ENCODE results near the gene LGSN.
"Not testable (repeated sequence)": the region's sequence is repeated elsewhere in the genome, so short reads cannot be mapped to it uniquely, and the experiment has no call there.

LGSN gene

GRCh38 chr6:63290492-63291058 lies 29.2 kb downstream of the LGSN start:
- TF ChIP-seq CTCF (IDR thresholded peaks at IDR 0.05; ENCODE audit: low read depth, low read length, missing control alignments) = no peak

GRCh38 chr6:63289269-63289872 lies 30.4 kb downstream of the LGSN start:
- TF ChIP-seq CTCF (IDR thresholded peaks at IDR 0.05; ENCODE audit: low read depth, low read length, missing control alignments) = no peak
- no peak for DNase-seq (ENCODE audit: low read depth)
- no peak overlapping the region for H3K4me3 ChIP-seq (ENCODE audit: low read depth, low read length)

More at GRCh38 chr6:63290492-63291058, 29.2 kb downstream of the LGSN start:
- no peak for DNase-seq (ENCODE audit: low read depth)
- H3K4me3 ChIP-seq (ENCODE audit: low read depth, low read length) = no peak overlapping the region

- H3K4me3 ChIP-seq (ENCODE audit: low read depth, low read length) = no peak overlapping the region
- DNase-seq (ENCODE audit: low read depth) = no peak
- TF ChIP-seq CTCF (IDR thresholded peaks at IDR 0.05; ENCODE audit: low read depth, low read length, missing control alignments) = no peak
These were observed 39.1 kb downstream of the LGSN start for GRCh38 chr6:63280639-63281180.

GRCh38 chr6:63278916-63279315 lies 40.9 kb downstream of the LGSN start:
- DNase-seq (ENCODE audit: low read depth) = no peak
- no peak for TF ChIP-seq CTCF (IDR thresholded peaks at IDR 0.05; ENCODE audit: low read depth, low read length, missing control alignments)

GRCh38 chr6:63275953-63276352 lies 43.8 kb downstream of the LGSN start:
- no peak for TF ChIP-seq CTCF (IDR thresholded peaks at IDR 0.05; ENCODE audit: low read depth, low read length, missing control alignments)
- DNase-seq (ENCODE audit: low read depth) = no peak
- no peak overlapping the region for H3K4me3 ChIP-seq (ENCODE audit: low read depth, low read length)

More at GRCh38 chr6:63278916-63279315, 40.9 kb downstream of the LGSN start:
- H3K4me3 ChIP-seq (ENCODE audit: low read depth, low read length) = no peak overlapping the region

- not testable (repeated sequence) for H3K4me3 ChIP-seq (ENCODE audit: low read depth, low read length); DNase-seq (ENCODE audit: low read depth)
These were observed 44.9 kb downstream of the LGSN start for GRCh38 chr6:63274795-63275430.

- no peak for TF ChIP-seq CTCF (IDR thresholded peaks at IDR 0.05; ENCODE audit: low read depth, low read length, missing control alignments)
- no peak overlapping the region for H3K4me3 ChIP-seq (ENCODE audit: low read depth, low read length)
- DNase-seq (ENCODE audit: low read depth) = no peak
These were observed 47.4 kb downstream of the LGSN start for GRCh38 chr6:63272397-63272796.

All from GM12864 (cell line).